Measurements from ENCODE around the gene THSD7B. TPM values are rescaled to one million over a fixed set of nuclear protein-coding genes. Genes with fewer than 3 reads are reported as not detected.

The THSD7B gene
- total and polyA plus RNA-seq, 2 of the 8 experiments (the other 6 are each of a cell fraction or from before 2014, with no cell fraction given) = 0.60 to 2.9 TPM

- FAIRE-seq (no peak), DNase-seq (ENCODE audit: low read depth in 1 of 2, low spot score in 2 of 2) (no peak)
- Histone ChIP-seq H3K23ac (ENCODE audit: insufficient read length) (no peak overlapping the region), H3K4me2 (ENCODE audit: insufficient read depth in 1 of 2, low read depth in 2 of 2, low read length in 2 of 2) (no peak overlapping the region), H2BK120ac (replicated peaks; ENCODE audit: low read depth, low read length) (no peak overlapping the region), H4K20me1 (replicated peaks in 1 of 2; ENCODE audit: control insufficient read depth in 1 of 2, insufficient read depth in 2 of 2, low read length in 2 of 2) (no peaks in the 10 kb centered on the region), H4K91ac (replicated peaks; ENCODE audit: insufficient read length, low read length) (no peak overlapping the region), H2AK5ac (ENCODE audit: low read depth, low read length) (no peak overlapping the region), H3K79me2 (ENCODE audit: control insufficient read depth in 1 of 2, insufficient read depth in 2 of 2, low read length in 2 of 2) (no peaks in the 10 kb centered on the region), H3K56ac (replicated peaks; ENCODE audit: insufficient read length, low read depth, low read length) (no peak overlapping the region), H2BK20ac (ENCODE audit: low read length) (no peak overlapping the region), H3K27me3 (replicated peaks in 1 of 4; ENCODE audit: control insufficient read depth in 3 of 4, extremely low read depth in 1 of 4, insufficient read depth in 3 of 4, low read length in 3 of 4) (no peaks in the 10 kb centered on the region), H4K5ac (ENCODE audit: insufficient read length, low read depth, low read length) (no peak overlapping the region), H3K79me1 (ENCODE audit: low read depth, low read length) (no peaks in the 10 kb centered on the region), H2BK12ac (ENCODE audit: low read depth, low read length) (no peak overlapping the region), H4K8ac (ENCODE audit: extremely low read depth, insufficient read depth, low read length) (no peak overlapping the region), H2BK5ac (ENCODE audit: low read depth, low read length) (no peak overlapping the region), H3K27ac (ENCODE audit: low read depth, low read length) (no peak overlapping the region), H3K14ac (ENCODE audit: insufficient read length) (no peak overlapping the region), H2AFZ (ENCODE audit: low read length) (no peak overlapping the region), H3K4me3 (ENCODE audit: extremely low read depth in 1 of 4, insufficient read depth in 2 of 4, low read depth in 3 of 4, low read length in 4 of 4) (no peak overlapping the region), H3K18ac (ENCODE audit: extremely low read depth, low read length) (no peak overlapping the region), H2BK15ac (ENCODE audit: low read length) (no peak overlapping the region), H3K9ac (replicated peaks in 1 of 4; ENCODE audit: extremely low read depth in 1 of 4, low read depth in 3 of 4, low read length in 3 of 4) (no peak overlapping the region), H3K23me2 (ENCODE audit: low read depth, low read length) (no peaks in the 10 kb centered on the region), H3K4ac (replicated peaks; ENCODE audit: insufficient read length, low read depth, low read length) (no peak overlapping the region), H3K36me3 (ENCODE audit: control insufficient read depth in 2 of 4, insufficient read depth in 4 of 4, low read length in 3 of 4) (no peaks in the 10 kb centered on the region), H3K4me1 (replicated peaks in 1 of 4; ENCODE audit: control insufficient read depth in 3 of 4, insufficient read depth in 4 of 4, low read length in 3 of 4) (no peaks in the 10 kb centered on the region), H3K9me3 (ENCODE audit: insufficient read depth in 2 of 2, low read depth in 1 of 2, low read length in 1 of 2) (no peaks in the 10 kb centered on the region)
- CTCF ChIA-PET (ENCODE audit: partially characterized antibody) = no interaction called here
- TF ChIP-seq USF2 (IDR thresholded peaks at IDR 0.05; ENCODE audit: low read length) (no peak), KDM1A (IDR thresholded peaks at IDR 0.05; ENCODE audit: borderline replicate concordance, low read length) (no peak), ATF3 (IDR thresholded peaks at IDR 0.05; ENCODE audit: insufficient read depth, low read depth, low read length) (no peak), JUND (IDR thresholded peaks at IDR 0.05; ENCODE audit: low read length) (no peak)
- WGBS, 2 experiments (ENCODE audit: extremely low coverage in 1 of 2, insufficient coverage in 1 of 2, insufficient read length in 1 of 2, insufficient replicate concordance in 2 of 2, low coverage in 1 of 2, low lambda C conversion rate in 2 of 2, missing lambda C conversion rate in 1 of 2) = 76% methylated on average over 2 of the region's 2 CpGs; no CpG with 5 or more reads in 1 of the 2 experiments
- POLR2A ChIA-PET (ENCODE audit: partially characterized antibody) = no interaction called here
Measured at GRCh38 chr2:136741471-136741870, 23.9 kb upstream of the THSD7B start.
